GM15510 (cell line): ENCODE results near the gene GON4L.
A peak's percentile ranks its signal among the peaks of the same experiment; 100 is the strongest.

ENCODE experiments used
- POLR2A ChIP-seq: IDR thresholded peaks from 3 replicates; pipeline ENCODE4 v1.6.1; 2011; ENCODE audit warnings: borderline replicate concordance; ENCODE audit not compliant: insufficient read length; ENCODE audit errors: extremely low read depth

GON4L gene, protein sequence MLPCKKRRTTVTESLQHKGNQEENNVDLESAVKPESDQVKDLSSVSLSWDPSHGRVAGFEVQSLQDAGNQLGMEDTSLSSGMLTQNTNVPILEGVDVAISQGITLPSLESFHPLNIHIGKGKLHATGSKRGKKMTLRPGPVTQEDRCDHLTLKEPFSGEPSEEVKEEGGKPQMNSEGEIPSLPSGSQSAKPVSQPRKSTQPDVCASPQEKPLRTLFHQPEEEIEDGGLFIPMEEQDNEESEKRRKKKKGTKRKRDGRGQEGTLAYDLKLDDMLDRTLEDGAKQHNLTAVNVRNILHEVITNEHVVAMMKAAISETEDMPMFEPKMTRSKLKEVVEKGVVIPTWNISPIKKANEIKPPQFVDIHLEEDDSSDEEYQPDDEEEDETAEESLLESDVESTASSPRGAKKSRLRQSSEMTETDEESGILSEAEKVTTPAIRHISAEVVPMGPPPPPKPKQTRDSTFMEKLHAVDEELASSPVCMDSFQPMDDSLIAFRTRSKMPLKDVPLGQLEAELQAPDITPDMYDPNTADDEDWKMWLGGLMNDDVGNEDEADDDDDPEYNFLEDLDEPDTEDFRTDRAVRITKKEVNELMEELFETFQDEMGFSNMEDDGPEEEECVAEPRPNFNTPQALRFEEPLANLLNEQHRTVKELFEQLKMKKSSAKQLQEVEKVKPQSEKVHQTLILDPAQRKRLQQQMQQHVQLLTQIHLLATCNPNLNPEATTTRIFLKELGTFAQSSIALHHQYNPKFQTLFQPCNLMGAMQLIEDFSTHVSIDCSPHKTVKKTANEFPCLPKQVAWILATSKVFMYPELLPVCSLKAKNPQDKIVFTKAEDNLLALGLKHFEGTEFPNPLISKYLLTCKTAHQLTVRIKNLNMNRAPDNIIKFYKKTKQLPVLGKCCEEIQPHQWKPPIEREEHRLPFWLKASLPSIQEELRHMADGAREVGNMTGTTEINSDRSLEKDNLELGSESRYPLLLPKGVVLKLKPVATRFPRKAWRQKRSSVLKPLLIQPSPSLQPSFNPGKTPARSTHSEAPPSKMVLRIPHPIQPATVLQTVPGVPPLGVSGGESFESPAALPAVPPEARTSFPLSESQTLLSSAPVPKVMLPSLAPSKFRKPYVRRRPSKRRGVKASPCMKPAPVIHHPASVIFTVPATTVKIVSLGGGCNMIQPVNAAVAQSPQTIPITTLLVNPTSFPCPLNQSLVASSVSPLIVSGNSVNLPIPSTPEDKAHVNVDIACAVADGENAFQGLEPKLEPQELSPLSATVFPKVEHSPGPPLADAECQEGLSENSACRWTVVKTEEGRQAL (N-terminal part only)

DNA sequence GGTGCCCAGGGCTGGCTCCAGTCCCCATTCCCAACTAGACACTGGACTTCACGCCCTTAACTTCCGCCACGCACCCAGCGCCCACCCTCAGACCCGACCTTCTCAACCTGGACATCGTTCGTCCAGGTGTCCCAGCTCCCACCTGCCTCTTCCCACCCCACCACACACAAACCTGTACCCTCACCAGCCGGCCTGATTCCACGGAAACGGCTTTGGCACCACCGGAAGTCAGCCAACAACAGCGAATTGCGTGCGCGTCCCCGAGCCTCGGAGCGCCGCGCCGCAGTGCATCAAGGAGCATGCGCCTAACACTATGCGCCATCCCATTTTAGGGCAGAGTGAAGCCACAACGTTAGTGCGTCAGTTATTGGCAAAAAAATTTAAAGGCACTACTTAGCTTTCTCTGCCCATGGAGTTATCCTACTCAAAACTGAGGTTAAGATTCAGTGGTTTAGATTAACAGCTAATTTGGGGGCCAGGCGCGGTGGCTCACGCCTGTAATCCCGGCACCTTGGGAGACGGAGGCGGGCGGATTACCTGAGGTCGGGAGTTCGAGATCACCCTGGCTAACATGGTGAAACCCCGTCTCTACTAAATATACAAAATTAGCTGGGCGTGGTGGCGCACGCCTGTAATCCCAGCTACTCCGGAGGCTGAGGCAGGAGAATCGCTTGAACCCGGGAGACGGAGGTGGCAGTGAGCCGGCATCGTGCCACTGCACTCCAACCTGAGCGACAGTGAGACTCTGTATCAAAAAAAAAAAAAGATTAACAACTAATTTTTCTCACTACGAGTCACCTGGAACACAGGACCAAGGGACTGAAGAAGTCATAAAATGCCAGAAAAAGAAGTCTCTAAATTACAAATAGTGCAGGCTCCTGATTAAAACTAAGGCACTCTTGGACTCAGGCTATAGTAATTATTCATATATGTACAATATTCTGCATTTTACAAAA lies at the start of gene GON4L:
TSS of gene GON4L (minus strand) at position 240 of the 956 bp plus-strand sequence. CDS start 3,434 bp downstream, outside the sequence.
- TF ChIP-seq POLR2A, result peak; percentile 91

DNA sequence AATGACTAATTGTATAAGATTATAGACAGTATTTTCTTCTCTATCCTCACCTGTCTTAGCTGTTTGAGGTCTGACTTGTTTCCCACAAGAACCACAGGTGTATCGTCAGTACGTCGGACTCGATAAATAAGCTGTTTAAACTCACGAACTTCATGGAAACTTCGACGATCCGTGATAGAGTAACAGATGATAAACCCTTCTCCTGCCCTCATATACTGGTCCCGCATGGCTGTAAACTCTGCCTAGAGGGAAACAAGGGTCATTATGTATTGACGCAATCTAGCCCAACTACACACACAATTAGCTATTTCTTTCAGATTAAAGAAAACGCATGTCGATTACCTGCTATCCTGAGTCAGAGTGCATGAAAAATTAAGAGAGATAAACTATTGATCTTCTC lies 47.2 kb upstream of the GON4L start:
- TF ChIP-seq POLR2A, result no peak

DNA sequence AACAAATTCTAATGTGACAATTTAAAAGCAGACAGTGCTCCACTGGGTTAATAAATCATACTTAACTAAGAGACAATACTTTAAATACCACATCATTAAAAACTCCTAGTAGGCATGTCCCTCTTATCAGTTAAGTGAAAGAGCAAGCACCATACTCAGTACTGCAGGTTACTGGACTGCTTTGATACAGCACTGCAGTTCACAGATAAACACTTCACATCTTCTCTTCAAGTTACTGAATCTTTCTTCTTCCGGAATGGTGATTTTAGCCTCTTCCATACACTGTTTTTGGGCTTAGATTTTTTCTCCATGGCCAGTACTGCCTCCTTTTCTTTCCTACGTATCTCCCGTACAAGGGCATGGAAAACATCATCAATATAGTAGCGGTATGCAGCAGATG lies 43.1 kb upstream of the GON4L start:
- TF ChIP-seq POLR2A, result no peak

DNA sequence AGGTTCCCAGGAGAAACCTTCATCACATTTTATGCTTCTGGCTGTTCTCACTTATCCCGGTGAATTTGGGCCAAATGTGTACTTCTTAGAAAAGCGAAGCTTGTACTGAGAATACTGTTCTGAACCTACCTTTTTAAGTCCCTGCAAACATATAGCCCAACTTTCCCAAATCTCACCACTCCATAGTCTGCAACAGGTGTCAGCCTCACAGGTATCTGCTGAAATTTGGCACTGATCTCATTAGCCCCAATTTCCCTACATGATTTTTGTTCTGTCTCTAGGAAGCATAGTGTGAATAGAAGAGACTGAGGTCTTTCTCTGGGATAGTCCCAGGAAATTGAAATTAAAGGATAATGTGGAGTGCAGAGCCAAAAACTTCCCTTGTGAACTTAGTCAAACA lies 42.7 kb upstream of the GON4L start:
- TF ChIP-seq POLR2A, result no peak

DNA sequence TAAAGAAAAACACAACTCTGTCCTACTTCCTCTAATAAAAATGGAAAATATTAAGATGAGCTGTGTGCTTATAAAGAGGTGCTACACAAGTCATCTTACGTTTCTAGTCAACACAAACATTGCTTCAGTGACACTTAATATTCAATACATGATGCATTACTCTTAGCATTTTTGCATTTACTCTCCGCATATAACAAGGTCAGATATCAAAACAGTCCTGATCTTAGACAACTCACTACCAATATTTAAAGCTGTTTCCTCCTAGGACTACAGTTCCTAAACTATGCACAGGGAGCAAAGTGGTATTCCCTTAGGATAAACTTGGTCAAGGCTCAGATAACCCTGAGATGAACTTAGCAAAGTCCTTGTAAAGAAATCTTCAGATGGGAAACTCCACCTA lies 41.9 kb upstream of the GON4L start:
- no peak for TF ChIP-seq POLR2A

DNA sequence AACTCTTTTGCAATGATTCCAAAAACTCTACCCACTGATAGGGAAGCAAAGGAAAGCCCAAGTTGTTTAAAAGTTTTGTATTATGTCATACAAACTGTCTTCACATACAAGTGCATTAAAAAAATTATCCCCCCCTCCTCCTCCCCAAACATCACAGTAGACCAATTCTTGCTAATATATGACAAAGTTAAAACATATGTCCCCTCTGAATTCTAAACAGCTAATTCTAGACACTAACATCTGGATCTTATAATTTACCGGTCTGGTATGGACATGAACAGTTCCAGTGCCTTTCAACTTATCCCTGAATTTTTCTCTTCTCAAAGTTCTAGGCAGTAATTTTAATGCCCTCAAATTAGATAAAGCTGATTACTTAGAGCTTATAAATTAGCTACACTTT lies 40.7 kb upstream of the GON4L start:
- no peak for TF ChIP-seq POLR2A

DNA sequence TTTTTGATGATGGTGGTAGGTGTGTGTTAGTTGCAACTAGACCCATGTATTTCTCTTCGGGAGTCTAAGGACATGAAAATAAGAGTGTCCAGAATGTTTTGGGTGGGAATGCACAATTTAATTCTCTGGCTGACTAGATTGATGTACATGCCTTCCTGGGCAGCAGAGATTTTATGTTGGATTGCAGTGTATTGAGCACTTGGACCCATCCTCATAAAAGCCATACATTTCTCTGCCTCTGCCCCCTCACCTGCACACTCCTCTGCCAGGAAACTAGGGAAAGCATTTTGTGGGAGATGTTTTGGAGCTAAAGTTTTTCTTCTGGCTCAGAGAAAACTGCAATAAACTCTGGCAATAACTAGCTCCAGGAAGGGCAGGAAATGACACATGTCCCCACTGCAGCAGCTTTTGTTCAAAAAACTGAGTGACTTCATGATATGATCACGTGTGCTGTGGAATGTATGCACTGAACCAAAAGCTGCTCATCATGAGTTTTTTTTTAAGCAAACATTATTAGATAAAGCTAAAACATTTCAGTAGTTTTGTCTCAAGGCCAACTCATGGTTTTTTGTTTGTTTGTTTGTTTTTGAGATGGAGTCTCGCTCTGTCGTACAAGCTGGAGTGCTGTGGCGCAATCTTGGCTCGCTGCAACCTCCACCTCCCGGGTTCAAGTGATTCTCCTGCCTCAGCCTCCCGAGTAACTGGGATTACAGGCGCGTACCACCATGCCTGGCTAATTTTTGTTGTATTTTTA lies 36.6 kb upstream of the GON4L start:
- no peak for TF ChIP-seq POLR2A

DNA sequence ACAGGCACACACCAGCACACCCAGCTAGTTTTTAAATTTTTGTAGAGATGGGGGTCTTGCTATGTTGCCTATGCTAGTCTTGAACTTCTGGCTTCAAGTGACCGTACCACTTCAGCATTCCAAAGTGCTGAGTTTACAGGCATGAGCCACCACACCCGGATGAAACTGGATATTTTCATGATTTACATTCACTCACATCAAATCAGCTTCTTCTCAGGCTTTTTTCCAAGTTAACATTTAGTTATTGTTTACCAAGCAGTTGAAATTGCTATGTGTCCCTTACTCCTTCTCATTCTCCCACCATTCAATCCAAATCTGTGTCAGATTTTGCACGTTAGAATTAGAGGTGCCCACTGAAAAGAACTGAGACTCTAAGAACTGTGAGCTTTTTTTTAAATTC lies 35.8 kb upstream of the GON4L start:
- no peak for TF ChIP-seq POLR2A

DNA sequence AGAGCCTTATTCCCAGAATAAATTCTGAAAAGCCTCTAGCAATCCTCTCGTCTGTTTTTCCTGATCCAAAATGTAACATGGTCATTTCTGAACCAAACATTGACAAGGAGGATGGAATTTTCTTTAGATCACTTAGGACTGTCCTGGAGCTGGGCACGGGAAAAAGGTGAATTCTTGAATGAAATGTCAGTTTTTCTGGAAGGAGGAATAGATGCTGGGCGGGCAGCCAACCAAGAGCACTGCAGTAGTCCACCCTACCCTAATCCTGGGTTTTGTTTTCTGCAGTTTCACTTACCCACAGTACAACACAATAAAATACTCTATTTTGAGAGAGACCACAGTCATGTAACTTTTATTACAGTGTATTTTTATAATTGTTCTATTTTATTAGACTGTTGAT lies 33.2 kb upstream of the GON4L start:
- no peak for TF ChIP-seq POLR2A

DNA sequence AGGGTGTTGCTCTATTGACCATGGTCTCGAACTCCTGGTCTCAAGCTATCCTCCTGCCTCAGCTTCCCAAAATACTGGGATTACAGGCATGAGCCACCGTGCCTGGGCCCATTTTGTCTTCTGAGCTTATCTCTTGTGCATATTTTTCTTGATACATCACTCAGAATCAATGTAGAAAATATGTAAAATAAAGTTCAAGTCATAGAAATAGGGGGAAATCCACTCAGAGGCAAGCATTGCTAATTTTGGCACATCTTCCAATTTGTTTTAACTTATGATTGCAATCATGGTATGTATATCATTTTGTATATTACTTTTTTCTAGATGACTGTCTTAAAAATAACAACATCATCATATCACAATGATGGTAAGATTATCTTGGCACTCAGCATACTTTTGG lies 32.6 kb upstream of the GON4L start:
- no peak for TF ChIP-seq POLR2A

DNA sequence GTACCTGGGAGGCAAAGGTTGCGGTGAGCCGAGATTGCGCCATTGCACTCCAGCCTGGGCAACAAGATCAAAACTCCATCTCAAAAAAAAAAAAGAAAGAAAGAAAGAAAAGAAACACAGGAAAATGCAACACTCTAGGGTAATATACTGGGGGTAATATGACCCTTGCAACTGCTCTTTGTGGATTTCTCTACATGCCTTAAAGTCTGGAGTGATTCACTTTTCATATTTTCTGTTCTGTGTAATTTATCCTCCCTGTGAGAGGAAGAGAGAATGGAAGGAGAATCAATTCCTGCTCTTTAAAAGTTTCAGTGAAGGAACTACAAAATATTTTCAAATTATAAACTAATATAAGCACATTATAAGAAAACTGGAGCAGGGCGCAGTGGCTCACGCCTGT lies 31.5 kb upstream of the GON4L start:
- no peak for TF ChIP-seq POLR2A

DNA sequence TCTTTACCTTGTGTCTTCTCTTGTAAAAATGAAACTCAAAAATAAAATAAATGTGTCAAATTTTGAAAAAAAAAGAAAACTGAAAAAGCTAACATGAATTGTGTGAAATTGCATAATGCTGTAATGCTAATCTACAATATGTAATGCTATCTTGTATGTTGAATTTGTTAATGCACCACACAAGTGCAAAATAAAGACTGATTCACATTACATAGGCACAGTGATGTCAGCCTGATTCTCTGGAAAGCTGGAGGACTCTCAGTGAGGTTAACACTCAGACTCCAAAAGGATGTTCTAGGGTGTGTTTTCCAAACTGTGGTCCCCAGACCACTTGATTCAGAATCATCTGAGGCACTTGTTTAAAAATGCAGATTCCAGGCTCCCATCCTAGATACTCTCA lies 28.0 kb upstream of the GON4L start:
- TF ChIP-seq POLR2A, result no peak
